ENCODE results near the gene IKZF1. TPM values are rescaled to one million over a fixed set of nuclear protein-coding genes. Genes with fewer than 3 reads are reported as not detected.

The IKZF1 gene
- total and polyA plus RNA-seq, 9 of the 15 experiments (the other 6 are each of a cell fraction or from before 2014, with no cell fraction given), result 12.6 to 85.3 (median 44.7) TPM

- TF ChIP-seq PCBP2 (IDR thresholded peaks at IDR 0.05; ENCODE audit: low read depth, low read length, poor library complexity, severe bottlenecking) (no peak), XRCC3 (IDR thresholded peaks at IDR 0.05) (no peak), CUX1 (CRISPR knock-in tag; IDR thresholded peaks at IDR 0.05) (no peak)
- TF ChIP-seq, protein P1, sequence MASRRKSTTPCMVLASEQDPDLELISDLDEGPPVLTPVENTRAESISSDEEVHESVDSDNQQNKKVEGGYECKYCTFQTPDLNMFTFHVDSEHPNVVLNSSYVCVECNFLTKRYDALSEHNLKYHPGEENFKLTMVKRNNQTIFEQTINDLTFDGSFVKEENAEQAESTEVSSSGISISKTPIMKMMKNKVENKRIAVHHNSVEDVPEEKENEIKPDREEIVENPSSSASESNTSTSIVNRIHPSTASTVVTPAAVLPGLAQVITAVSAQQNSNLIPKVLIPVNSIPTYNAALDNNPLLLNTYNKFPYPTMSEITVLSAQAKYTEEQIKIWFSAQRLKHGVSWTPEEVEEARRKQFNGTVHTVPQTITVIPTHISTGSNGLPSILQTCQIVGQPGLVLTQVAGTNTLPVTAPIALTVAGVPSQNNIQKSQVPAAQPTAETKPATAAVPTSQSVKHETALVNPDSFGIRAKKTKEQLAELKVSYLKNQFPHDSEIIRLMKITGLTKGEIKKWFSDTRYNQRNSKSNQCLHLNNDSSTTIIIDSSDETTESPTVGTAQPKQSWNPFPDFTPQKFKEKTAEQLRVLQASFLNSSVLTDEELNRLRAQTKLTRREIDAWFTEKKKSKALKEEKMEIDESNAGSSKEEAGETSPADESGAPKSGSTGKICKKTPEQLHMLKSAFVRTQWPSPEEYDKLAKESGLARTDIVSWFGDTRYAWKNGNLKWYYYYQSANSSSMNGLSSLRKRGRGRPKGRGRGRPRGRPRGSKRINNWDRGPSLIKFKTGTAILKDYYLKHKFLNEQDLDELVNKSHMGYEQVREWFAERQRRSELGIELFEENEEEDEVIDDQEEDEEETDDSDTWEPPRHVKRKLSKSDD (conservative IDR thresholded peaks at IDR 0.05; ENCODE audit: low read length), result no peak
Observed at GRCh38 chr7:50335795-50336754, 31.6 kb downstream of the IKZF1 start (continued).
